Mammary microvascular endothelial cell (primary cell): ENCODE results near the gene TGOLN2. TPM values are rescaled to one million over a fixed set of nuclear protein-coding genes. Genes with fewer than 3 reads are reported as not detected.

Experiments used
- total RNA-seq: library from RNA; depleted of rRNA; stranded (reverse); fragments of >200 nt; gene quantifications from 2 replicates; pipeline ENCODE4 v1.2.3, GENCODE V29; 2015

TGOLN2 gene
- total RNA-seq = 88.4 and 101 TPM in 2 replicates

DNA sequence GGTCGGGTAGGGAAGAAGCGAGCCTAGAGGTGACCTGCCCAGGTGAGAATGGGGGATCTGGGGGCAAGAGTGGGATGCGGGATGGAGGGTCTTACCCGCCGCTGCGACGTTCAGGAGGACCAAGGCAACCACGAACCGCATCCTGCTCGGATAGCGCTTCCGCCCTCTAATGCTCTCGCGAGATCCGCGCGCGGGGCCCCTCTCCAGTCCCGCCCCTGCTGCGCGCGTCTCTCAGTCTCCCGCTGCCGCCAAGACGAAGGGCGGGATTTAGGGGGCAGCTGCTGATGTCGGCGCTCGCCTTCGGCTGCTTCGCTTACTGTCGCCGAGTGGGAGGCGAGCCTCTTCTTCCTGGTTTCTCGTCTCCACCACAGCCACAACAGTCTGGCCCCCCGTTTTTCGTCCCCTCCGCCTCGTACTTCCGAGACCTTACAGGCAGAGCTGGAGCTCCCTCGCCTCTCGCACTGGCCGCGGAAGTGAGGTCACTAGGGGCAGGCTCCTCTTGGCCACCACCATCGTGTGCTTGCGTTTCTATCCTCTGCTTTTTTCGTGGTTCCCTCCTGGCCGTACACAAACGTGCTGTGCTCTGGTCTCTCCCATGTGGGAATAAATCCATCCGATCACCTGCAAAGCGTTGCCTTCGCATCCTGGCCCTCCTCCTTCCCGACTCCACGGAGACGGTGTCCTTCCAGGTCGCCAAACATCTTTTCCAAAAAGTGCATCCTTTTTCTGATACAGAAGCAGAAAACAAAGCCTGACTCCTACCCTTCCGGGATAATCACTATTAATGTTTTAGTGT lies at the start of gene TGOLN2:
Gene TGOLN2 (minus strand): TSS at position 168 of the 796 bp plus-strand sequence. CDS start 27 bp downstream, at position 141.

DNA sequence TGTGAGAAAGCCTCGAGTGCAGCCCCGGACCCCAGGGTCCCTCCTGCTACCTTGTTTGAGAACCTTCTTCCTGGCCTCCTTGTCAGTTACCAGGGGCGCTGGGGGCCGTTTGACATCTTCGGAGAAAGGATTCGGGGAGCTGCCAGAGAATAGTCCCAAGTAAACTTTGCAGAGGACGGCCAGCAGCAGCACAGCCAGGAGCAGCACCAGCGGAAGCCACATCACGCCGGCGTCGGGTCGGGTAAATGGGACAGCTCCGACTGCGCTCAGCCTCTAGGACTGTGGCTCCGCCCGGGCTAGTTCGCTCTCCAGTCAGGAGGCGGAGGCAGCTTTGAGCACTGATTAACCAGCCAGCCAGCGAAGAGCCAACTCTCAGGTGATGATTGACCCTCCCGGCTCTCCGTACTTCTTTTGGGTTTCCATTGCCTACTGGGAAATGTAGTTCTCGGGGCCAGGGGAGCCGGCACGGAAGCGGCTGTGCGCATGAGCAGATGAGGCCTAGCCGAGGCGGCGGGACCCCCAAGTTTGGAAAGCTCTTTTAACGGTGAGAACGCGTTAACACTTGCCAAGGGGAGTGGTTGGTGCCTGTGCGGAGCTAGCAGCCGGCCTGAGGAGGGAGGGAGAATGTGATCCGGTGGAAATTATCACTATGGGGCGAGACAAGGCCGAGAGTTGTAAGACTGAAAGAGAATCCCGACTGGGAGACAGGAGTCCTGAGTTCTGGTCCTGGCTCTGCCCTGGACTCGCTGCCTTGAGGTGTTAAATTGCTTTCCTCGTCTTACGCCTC lies 26.7 kb upstream of the TGOLN2 start, which contains the start of the genes ELMOD3 and RETSAT:
Gene ELMOD3 (plus strand): TSS at position 484 of the 787 bp plus-strand sequence. CDS start 2,430 bp downstream, outside the sequence.
Gene RETSAT (minus strand): TSS at position 243 of the 787 bp plus-strand sequence. CDS start 21 bp downstream, at position 222.

Other genes starting within 250 kb of the TGOLN2 start
- gene TCF7L1, start 194.6 kb downstream of the TGOLN2 start, total RNA-seq = 2.7 and 2.8 TPM in 2 replicates
- 52.6 and 56.9 TPM in 2 replicates for gene RETSAT, start 26.5 kb upstream of the TGOLN2 start, total RNA-seq
- gene ELMOD3, start 26.8 kb upstream of the TGOLN2 start, total RNA-seq = 10.3 and 10.7 TPM in 2 replicates
- 110 and 148 TPM in 2 replicates for gene CAPG, start 82.4 kb upstream of the TGOLN2 start, total RNA-seq
- not detected in 2 replicates for gene SH2D6, start 90.7 kb upstream of the TGOLN2 start, total RNA-seq
- 103 and 109 TPM in 2 replicates for gene MAT2A, start 211.2 kb upstream of the TGOLN2 start, total RNA-seq
- gene GGCX, start 233.5 kb upstream of the TGOLN2 start, total RNA-seq = 28.7 and 47.6 TPM in 2 replicates
- gene VAMP8, start 249.6 kb upstream of the TGOLN2 start, total RNA-seq = 2.5 and 2.9 TPM in 2 replicates